H1 (cell line): ENCODE measurements around the gene BMPR1A. TPM values are rescaled to one million over a fixed set of nuclear protein-coding genes. Genes with fewer than 3 reads are reported as not detected.
A peak's percentile ranks its signal among the peaks of the same experiment; 100 is the strongest.

ENCODE experiments used
- CTCF ChIA-PET: fragments of 300-600 bp; sonication (Branson Sonifier 250); formaldehyde crosslinking; loops from one replicate; lab custom pipeline; 2021; ENCODE audit not compliant: partially characterized antibody; lab: Charles Lee
- POLR2A ChIA-PET: fragments of 300-600 bp; sonication (Branson Sonifier 250); formaldehyde crosslinking; loops from one replicate; lab custom pipeline; 2021; ENCODE audit warnings: inconsistent platforms; ENCODE audit not compliant: partially characterized antibody; lab: Charles Lee
- DNase-seq, 2 experiments: peaks; one replicate each; pipeline versions ENCODE4 v3.0.0 to v3.0.0-alpha.2; 2010 to 2022; ENCODE audit warnings: low spot score in 2 of 2, low read depth in 1 of 2, mixed read lengths in 1 of 2
- FAIRE-seq: peaks from 2 replicates; lab custom pipeline; 2011; peaks lifted over from hg19 to GRCh38; lab: Jason Lieb, UNC
- H2AFZ ChIP-seq: 2 replicates; pipeline ENCODE4 v1.8.1; 2012; ENCODE audit warnings: low read length, inconsistent platforms
- H2AK5ac ChIP-seq: 2 replicates; pipeline ENCODE4 v1.6.1; 2013; ENCODE audit warnings: low read depth, low read length
- H2BK120ac ChIP-seq: replicated peaks from 2 replicates; pipeline ENCODE3; 2013; ENCODE audit warnings: low read depth, low read length, inconsistent platforms
- H2BK12ac ChIP-seq: 2 replicates; pipeline ENCODE4 v1.6.1; 2013; ENCODE audit warnings: low read depth, low read length
- H2BK15ac ChIP-seq: 2 replicates; pipeline ENCODE4 v1.6.1; 2013; ENCODE audit warnings: low read length
- H2BK20ac ChIP-seq: 2 replicates; pipeline ENCODE4 v1.6.1; 2013; ENCODE audit warnings: low read length
- H2BK5ac ChIP-seq: 2 replicates; pipeline ENCODE4 v1.6.1; 2013; ENCODE audit warnings: low read depth, low read length
- H3K14ac ChIP-seq: 2 replicates; pipeline ENCODE4 v1.6.1; 2013; ENCODE audit warnings: inconsistent platforms; ENCODE audit not compliant: insufficient read length
- H3K18ac ChIP-seq: 2 replicates; pipeline ENCODE4 v1.6.1; 2013; ENCODE audit warnings: low read length; ENCODE audit errors: extremely low read depth
- H3K23ac ChIP-seq: 2 replicates; pipeline ENCODE4 v1.6.1; 2013; ENCODE audit warnings: inconsistent platforms; ENCODE audit not compliant: insufficient read length
- H3K23me2 ChIP-seq: 2 replicates; pipeline ENCODE4 v1.6.1; 2013; ENCODE audit warnings: low read depth, low read length
- H3K27ac ChIP-seq: 2 replicates; pipeline ENCODE4 v1.6.1; 2011; ENCODE audit warnings: low read depth, low read length, inconsistent platforms
- H3K27me3 ChIP-seq, 4 experiments: replicated peaks in 1 of 4; 1 replicate in 1 of 4; 2 replicates in 3 of 4; pipeline versions ENCODE4 v1.6.1 to v1.8.1; 2011 to 2013; ENCODE audit warnings: low read length in 3 of 4, mild to moderate bottlenecking in 3 of 4, inconsistent platforms in 2 of 4, mixed read lengths in 2 of 4, moderate library complexity in 1 of 4; ENCODE audit not compliant: control insufficient read depth in 3 of 4, insufficient read depth in 3 of 4; ENCODE audit errors: extremely low read depth in 1 of 4
- H3K36me3 ChIP-seq, 4 experiments: 2 replicates each; pipeline versions ENCODE4 v1.6.1 to v1.8.1; 2011 to 2013; ENCODE audit warnings: mild to moderate bottlenecking in 4 of 4, low read length in 3 of 4, moderate library complexity in 2 of 4, control low read depth in 1 of 4, inconsistent platforms in 1 of 4; ENCODE audit not compliant: insufficient read depth in 4 of 4, control insufficient read depth in 2 of 4
- H3K4ac ChIP-seq: replicated peaks from 2 replicates; pipeline ENCODE3; 2013; ENCODE audit warnings: low read length, low read depth, mixed read lengths, inconsistent platforms; ENCODE audit not compliant: insufficient read length
- H3K4me1 ChIP-seq, 4 experiments: replicated peaks in 1 of 4; 1 replicate in 1 of 4; 2 replicates in 3 of 4; pipeline versions ENCODE4 v1.6.1 to v1.8.1; 2011 to 2013; ENCODE audit warnings: low read length in 3 of 4, inconsistent platforms in 2 of 4, mixed read lengths in 1 of 4; ENCODE audit not compliant: insufficient read depth in 4 of 4, control insufficient read depth in 3 of 4
- H3K4me2 ChIP-seq, 2 experiments: 2 replicates each; pipeline versions ENCODE4 v1.6.1 to v1.8.1; 2011 to 2013; ENCODE audit warnings: low read depth in 2 of 2, low read length in 2 of 2, control low read depth in 1 of 2, inconsistent platforms in 1 of 2, mild to moderate bottlenecking in 1 of 2; ENCODE audit not compliant: insufficient read depth in 1 of 2
- H3K4me3 ChIP-seq, 4 experiments: fragments of 200-600, 300-600 bp in 1 of 4; sonication (generic), shearing (Covaris generic), sonication (Bioruptor Twin) in 1 of 4; 2 replicates each; pipeline versions ENCODE4 v1.5.1 to v1.8.1; 2011 to 2016; ENCODE audit warnings: low read length in 4 of 4, low read depth in 3 of 4, control low read depth in 2 of 4, inconsistent platforms in 2 of 4, mild to moderate bottlenecking in 2 of 4, mixed read lengths in 1 of 4, moderate library complexity in 1 of 4; ENCODE audit not compliant: insufficient read depth in 2 of 4; ENCODE audit errors: extremely low read depth in 1 of 4
- H3K56ac ChIP-seq: replicated peaks from 2 replicates; pipeline ENCODE3; 2013; ENCODE audit warnings: low read depth, mild to moderate bottlenecking, mixed read lengths, low read length, inconsistent platforms; ENCODE audit not compliant: insufficient read length
- H3K79me1 ChIP-seq: 2 replicates; pipeline ENCODE4 v1.6.1; 2013; ENCODE audit warnings: low read depth, low read length, control low read depth
- H3K79me2 ChIP-seq, 2 experiments: 2 replicates each; pipeline versions ENCODE4 v1.6.1 to v1.8.1; 2012 to 2013; ENCODE audit warnings: low read length in 2 of 2, mild to moderate bottlenecking in 2 of 2, inconsistent platforms in 1 of 2; ENCODE audit not compliant: insufficient read depth in 2 of 2, control insufficient read depth in 1 of 2
- H3K9ac ChIP-seq, 4 experiments: replicated peaks in 1 of 4; 1 replicate in 1 of 4; 2 replicates in 3 of 4; pipeline versions ENCODE4 v1.6.1 to v1.8.1; 2011 to 2013; ENCODE audit warnings: low read depth in 3 of 4, low read length in 3 of 4, control low read depth in 2 of 4, mild to moderate bottlenecking in 2 of 4, moderate library complexity in 2 of 4, inconsistent platforms in 1 of 4; ENCODE audit errors: extremely low read depth in 1 of 4
- H3K9me3 ChIP-seq, 2 experiments: 2 replicates each; pipeline versions ENCODE4 v1.6.1 to v1.8.1; 2012 to 2013; ENCODE audit warnings: mild to moderate bottlenecking in 2 of 2, moderate library complexity in 2 of 2, control low read depth in 1 of 2, inconsistent platforms in 1 of 2, low read depth in 1 of 2, low read length in 1 of 2, mixed read lengths in 1 of 2; ENCODE audit not compliant: insufficient read depth in 2 of 2
- H4K20me1 ChIP-seq, 2 experiments: replicated peaks in 1 of 2; 2 replicates each; pipeline versions ENCODE3 to v1.8.1; 2011 to 2013; ENCODE audit warnings: inconsistent platforms in 2 of 2, low read length in 2 of 2, mild to moderate bottlenecking in 1 of 2; ENCODE audit not compliant: insufficient read depth in 2 of 2, control insufficient read depth in 1 of 2
- H4K5ac ChIP-seq: 2 replicates; pipeline ENCODE4 v1.6.1; 2013; ENCODE audit warnings: low read length, low read depth, mixed read lengths, inconsistent platforms; ENCODE audit not compliant: insufficient read length
- H4K8ac ChIP-seq: 2 replicates; pipeline ENCODE4 v1.8.0; 2013; ENCODE audit warnings: mild to moderate bottlenecking, moderate library complexity, low read length, inconsistent platforms; ENCODE audit not compliant: insufficient read depth; ENCODE audit errors: extremely low read depth
- H4K91ac ChIP-seq: replicated peaks from 2 replicates; pipeline ENCODE3; 2013; ENCODE audit warnings: low read length, mixed read lengths, inconsistent platforms; ENCODE audit not compliant: insufficient read length
- ATF2 ChIP-seq: IDR thresholded peaks from 2 replicates; pipeline ENCODE4 v1.6.1; 2012; ENCODE audit warnings: low read length, inconsistent platforms
- BACH1 ChIP-seq: IDR thresholded peaks from 2 replicates; pipeline ENCODE4 v1.6.1; 2012; ENCODE audit warnings: low read length, improper control_type of control experiment
- CHD1 ChIP-seq: IDR thresholded peaks from 2 replicates; pipeline ENCODE4 v1.6.1; 2012; ENCODE audit warnings: low read depth, low read length, improper control_type of control experiment
- RBBP5 ChIP-seq: IDR thresholded peaks from 2 replicates; pipeline ENCODE4 v1.7.1; 2012; ENCODE audit warnings: low read depth, mild to moderate bottlenecking, inconsistent platforms, low read length, moderate library complexity, borderline replicate concordance
- SIN3A ChIP-seq, 2 experiments: IDR thresholded peaks in 1 of 2; conservative IDR thresholded peaks in 1 of 2; 2 replicates each; pipeline ENCODE4 v1.6.1; 2011 to 2012; ENCODE audit warnings: low read length in 2 of 2, improper control_type of control experiment in 1 of 2, low read depth in 1 of 2, mild to moderate bottlenecking in 1 of 2
- SRF ChIP-seq: IDR thresholded peaks from 2 replicates; pipeline ENCODE4 v1.6.1; 2011; ENCODE audit warnings: mild to moderate bottlenecking, low read depth, low read length, moderate library complexity
- SUZ12 ChIP-seq: fragments of 200-600 bp; sonication (generic); IDR thresholded peaks from 2 replicates; pipeline ENCODE4 v1.6.1; 2012; ENCODE audit warnings: mild to moderate bottlenecking, inconsistent platforms, low read length, moderate library complexity, mixed read lengths
- WGBS, 2 experiments: shearing (Covaris generic) in 1 of 2; methylation state at CpG; one replicate each; pipeline versions ENCODE4 v1.1.6 to v1.1.7; 2013 to 2015; ENCODE audit warnings: low lambda C conversion rate in 2 of 2, mixed read lengths in 2 of 2, inconsistent platforms in 1 of 2, low coverage in 1 of 2, missing lambda C conversion rate in 1 of 2; ENCODE audit not compliant: insufficient replicate concordance in 2 of 2, insufficient coverage in 1 of 2, insufficient read length in 1 of 2; ENCODE audit errors: extremely low coverage in 1 of 2, missing lambda C conversion rate in 1 of 2; 5-methylcytosine and 5-hydroxymethylcytosine counted together
- polyA plus RNA-seq, 7 experiments: library from polyadenylated mRNA; depleted of rRNA in 3 of 7; stranded (reverse) in 5 of 7; unstranded in 2 of 7; fragments of >200 nt in 5 of 7; fragments of 200-250 nt in 2 of 7; gene quantifications; 1 replicate in 5 of 7; 2 replicates in 1 of 7; 4 replicates in 1 of 7; pipeline versions ENCODE4 v1.2.1 to v1.2.3, GENCODE V29; 2011 to 2013; ENCODE audit warnings: missing spikeins in 2 of 7, mixed read lengths in 2 of 7
- total RNA-seq: library from RNA; stranded (reverse); fragmentation: NEBNext Ultra II Directional; extraction: Animal tissue kit (Norgen Biotek cat#: 25700); gene quantifications from 2 replicates; pipeline ENCODE4 v1.2.1, GENCODE V29; 2021
- TF ChIP-seq, protein P1 (sequence below): IDR thresholded peaks from 2 replicates; pipeline ENCODE4 v1.6.1; 2011; ENCODE audit warnings: low read length, improper control_type of control experiment

The BMPR1A gene
- total and polyA plus RNA-seq, 2 of the 8 experiments (the other 6 are each of a cell fraction or from before 2014, with no cell fraction given) = 34.4 to 129 TPM

- Histone ChIP-seq H3K23ac (no peak overlapping the region), H4K5ac (peak overlapping the region; percentile 89), H4K8ac (peak overlapping the region; percentile 97), H3K14ac (no peak overlapping the region), H3K36me3 (no peaks in the 10 kb centered on the region), H3K4me2 (peak overlapping the region; percentile 77 to 90), H4K20me1 (peaks cover 8 to 10% of the 10 kb centered on the region in 2 experiments), H4K91ac (peak overlapping the region; percentile 37), H2BK5ac (peak overlapping the region; percentile 82), H3K79me1 (peaks cover 8% of the 10 kb centered on the region; the same call in 1 of the 2 replicates), H3K9ac (peak overlapping the region; percentile 92 to 99 (median 95)), H3K27me3 (no peaks in the 10 kb centered on the region), H2AK5ac (peak overlapping the region; percentile 45; the same call in 1 of the 2 replicates), H3K4me1 (peaks cover under 1 to 16% (median 8%) of the 10 kb centered on the region in 4 experiments), H2BK120ac (peak overlapping the region; percentile 5), H2BK15ac (no peak overlapping the region), H3K4me3 (peak overlapping the region; percentile 84 to 96 (median 89)), H3K56ac (peak overlapping the region; percentile 36), H3K27ac (peak overlapping the region; percentile 88), H3K18ac (peak overlapping the region; percentile 60), H3K79me2 (peaks cover 30 to 75% of the 10 kb centered on the region in 2 experiments), H3K23me2 (peaks cover 5% of the 10 kb centered on the region; the same call in 1 of the 2 replicates), H2AFZ (0 out of 2 replicates have a peak overlapping the region, but pooled peaks have one; percentile 5), H3K9me3 (no peaks in the 10 kb centered on the region), H2BK12ac (peak overlapping the region; percentile 85), H2BK20ac (no peak overlapping the region), H3K4ac (peak overlapping the region; percentile 97)
- ChIA-PET POLR2A (interaction anchor here (0.6 to 6.1 kb wide), 28 partner anchors 8 to 337 kb away, joined by 3 to 54 read pairs (median 4); no protein-coding TSS in a partner anchor), CTCF (interaction anchor here (1.2 to 2.6 kb wide), 2 partner anchors 44 to 110 kb away, joined by 3 to 6 read pairs; no protein-coding TSS in a partner anchor)
- WGBS, 2 experiments = 1% methylated on average over 53 of the region's 89 CpGs; no CpG with 5 or more reads in 1 of the 2 experiments
- DNase-seq = peak; percentile 61 to 97
- no peak for FAIRE-seq
- TF ChIP-seq RBBP5 (peak; percentile 58; the same call in 1 of the 2 replicates), SIN3A (conservative IDR thresholded peaks at IDR 0.05 in 1 of 2, IDR thresholded peaks at IDR 0.05 in 1 of 2; ENCODE audit: low read depth in 1 of 2, low read length in 2 of 2) (peak; percentile 25 to 52; a peak in 1 of 4 replicates), CHD1 (no peak), SUZ12 (no peak), BACH1 (peak; percentile 52), SRF (no peak), ATF2 (no peak)
- TF ChIP-seq, protein P1, sequence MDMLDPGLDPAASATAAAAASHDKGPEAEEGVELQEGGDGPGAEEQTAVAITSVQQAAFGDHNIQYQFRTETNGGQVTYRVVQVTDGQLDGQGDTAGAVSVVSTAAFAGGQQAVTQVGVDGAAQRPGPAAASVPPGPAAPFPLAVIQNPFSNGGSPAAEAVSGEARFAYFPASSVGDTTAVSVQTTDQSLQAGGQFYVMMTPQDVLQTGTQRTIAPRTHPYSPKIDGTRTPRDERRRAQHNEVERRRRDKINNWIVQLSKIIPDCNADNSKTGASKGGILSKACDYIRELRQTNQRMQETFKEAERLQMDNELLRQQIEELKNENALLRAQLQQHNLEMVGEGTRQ = no peak
Measured at GRCh38 chr10:86755740-86756510, 494 bp upstream of the BMPR1A start.
